Suppressor macrophage treated with lipopolysaccharide for 4 hours (primary cell): ENCODE measurements around the gene TCAF2.
"Not testable (repeated sequence)": the region's sequence is repeated elsewhere in the genome, so short reads cannot be mapped to it uniquely, and the experiment has no call there.

Experiments used
- DNase-seq: peaks from one replicate; pipeline ENCODE4 v3.0.0-alpha.2; 2020

The TCAF2 gene

DNA sequence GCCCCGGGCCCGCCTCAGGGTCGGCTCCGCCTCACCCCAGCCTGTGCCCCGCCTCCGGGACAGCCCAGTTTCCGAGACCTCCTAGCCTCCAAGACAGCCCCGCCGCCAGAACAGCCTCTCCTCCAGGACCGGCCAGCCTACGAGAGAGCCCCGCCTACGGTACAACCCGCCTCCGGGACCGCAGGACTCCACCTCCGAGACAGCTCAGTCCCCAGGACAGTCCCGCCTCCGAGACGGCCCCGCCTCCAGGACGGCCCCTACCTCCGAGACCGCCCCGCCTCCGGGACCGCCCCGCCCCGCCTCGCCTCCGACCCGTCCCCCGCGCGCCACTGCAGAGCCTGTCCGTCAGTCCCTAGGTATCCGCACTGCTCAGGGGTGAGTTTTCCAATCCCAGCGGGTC, at the start of gene TCAF2:
Gene TCAF2, plus strand, starts transcription at position 329 of the 400 bp plus-strand sequence.
- not testable (repeated sequence) for DNase-seq

GRCh38 chr7:143571501-143571900, 49.3 kb upstream of the TCAF2 start, which contains the start of gene CTAGE15:
Gene CTAGE15 (plus strand): TSS chr7:143571801. CDS start chr7:143571818, 17 bp downstream.
- not testable (repeated sequence) for DNase-seq

DNA sequence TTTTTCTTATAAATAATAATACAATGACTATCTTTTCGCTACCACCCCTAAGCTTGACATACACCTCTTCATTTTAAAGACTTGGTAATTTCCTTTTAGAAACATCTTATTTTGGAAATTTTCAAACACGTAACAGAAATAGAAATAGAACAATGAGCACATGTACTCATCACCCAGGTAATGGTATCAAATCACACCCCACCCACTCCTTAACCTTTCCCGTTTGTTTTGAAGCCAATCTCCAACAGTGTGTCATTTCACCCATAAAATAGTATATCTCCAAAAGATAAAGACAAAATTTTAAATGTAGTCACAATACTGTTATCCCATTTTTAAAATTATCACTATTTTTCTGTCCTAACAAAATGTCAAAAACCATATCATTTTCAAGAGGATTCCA, 32.6 kb upstream of the TCAF2 start:
- not testable (repeated sequence) for DNase-seq

GRCh38 chr7:143589897-143590296, 30.9 kb upstream of the TCAF2 start:
- not testable (repeated sequence) for DNase-seq

DNA sequence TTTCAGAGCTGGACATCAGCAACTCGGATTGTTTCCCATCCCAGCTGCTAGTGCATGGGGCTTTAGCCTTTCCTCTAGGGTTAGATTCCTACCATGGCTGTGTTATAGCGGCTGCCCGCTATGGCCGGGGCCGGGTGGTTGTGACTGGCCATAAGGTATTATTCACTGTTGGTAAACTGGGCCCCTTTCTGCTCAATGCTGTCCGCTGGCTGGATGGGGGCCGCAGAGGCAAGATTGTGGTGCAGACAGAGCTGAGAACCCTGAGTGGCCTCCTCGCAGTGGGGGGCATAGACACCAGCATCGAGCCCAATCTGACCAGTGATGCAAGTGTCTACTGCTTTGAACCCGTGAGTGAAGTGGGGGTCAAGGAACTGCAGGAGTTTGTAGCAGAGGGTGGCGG, 22.7 kb upstream of the TCAF2 start:
- DNase-seq, result not testable (repeated sequence)

GRCh38 chr7:143603549-143603948, 17.2 kb upstream of the TCAF2 start:
- DNase-seq, result not testable (repeated sequence)

GRCh38 chr7:143606088-143606487, 14.7 kb upstream of the TCAF2 start:
- not testable (repeated sequence) for DNase-seq

DNA sequence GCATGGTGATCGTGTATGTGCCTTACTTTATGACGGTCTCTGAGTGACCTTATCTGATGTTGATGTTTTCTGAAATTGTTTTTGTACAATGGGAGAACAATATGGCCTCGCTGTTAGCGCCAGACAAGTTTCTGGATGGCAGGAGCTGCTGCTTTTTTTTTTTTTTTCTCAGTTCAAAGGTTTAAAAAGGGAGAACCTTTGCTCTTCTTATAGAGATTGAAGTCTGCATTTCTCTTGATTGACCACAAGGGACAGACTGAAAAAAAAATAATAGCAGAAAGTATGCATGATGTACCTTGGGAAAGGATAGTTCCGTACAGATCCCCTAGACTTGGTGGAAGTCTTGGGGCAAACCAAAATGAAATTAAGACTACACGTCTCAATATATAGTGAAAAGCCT, 5.2 kb upstream of the TCAF2 start:
- not testable (repeated sequence) for DNase-seq

DNA sequence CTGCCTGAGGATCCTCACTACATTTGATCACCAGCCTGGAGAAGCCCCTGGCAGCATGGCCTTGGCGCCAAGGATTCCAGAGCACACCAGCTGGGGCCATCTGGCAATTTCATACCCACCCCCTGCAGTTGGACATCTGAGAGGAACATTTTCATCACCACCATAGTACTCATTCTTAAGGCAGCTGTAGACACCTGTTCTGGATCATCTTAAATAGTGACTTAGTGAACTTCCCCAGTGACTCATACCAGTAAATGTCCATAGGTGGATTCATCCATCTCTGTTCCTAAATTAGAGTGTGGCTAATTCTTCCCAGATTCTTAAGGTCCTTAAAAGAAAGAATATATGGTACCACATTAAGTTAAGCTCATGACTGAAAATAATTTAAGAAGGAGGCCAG, 3.6 kb upstream of the TCAF2 start:
- DNase-seq, result not testable (repeated sequence)

DNA sequence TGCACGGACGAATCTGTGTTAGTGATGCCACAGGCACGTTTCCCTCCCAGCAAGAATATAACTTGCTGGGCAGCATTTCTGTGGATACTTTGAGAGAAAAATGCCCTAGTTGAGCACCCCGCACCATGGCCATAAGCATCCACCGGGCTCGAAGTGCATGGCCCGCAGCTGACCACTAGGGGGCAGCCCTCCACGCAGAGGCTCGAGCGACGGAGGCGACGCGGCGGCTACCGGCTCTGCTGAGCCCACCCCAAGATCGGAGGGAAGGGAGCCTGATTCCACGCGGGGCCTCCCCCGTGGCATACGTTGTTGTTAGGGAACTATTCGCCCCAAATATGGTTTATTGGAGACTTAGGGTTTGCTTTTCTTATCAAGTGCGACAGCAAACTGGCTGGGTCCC, 716 bp upstream of the TCAF2 start:
- not testable (repeated sequence) for DNase-seq

- not testable (repeated sequence) for DNase-seq
Measured at GRCh38 chr7:143621175-143621574, 401 bp downstream of the TCAF2 start.

GRCh38 chr7:143622130-143622529, 1.4 kb downstream of the TCAF2 start:
- DNase-seq, result not testable (repeated sequence)

GRCh38 chr7:143630653-143631052, 9.9 kb downstream of the TCAF2 start:
- not testable (repeated sequence) for DNase-seq

DNA sequence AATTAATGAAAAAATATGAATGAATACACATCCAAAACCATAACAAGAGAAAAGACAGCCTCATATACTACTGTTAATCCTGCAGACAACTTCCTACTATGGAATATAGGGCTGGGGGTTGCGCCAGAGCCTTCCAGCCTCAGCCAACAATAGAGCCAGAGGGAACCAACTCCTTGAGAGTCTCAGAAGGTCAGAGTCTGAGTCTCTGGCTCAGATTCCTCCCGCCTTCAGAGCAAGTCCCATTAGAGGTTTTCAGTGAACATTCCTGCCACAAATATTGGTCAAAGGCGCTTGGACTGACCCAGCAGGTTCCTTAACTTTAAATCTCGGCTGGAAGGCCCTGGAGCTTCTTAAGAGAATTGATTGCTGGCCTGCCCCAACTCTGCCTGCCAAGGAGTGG, 11.7 kb downstream of the TCAF2 start:
- DNase-seq, result not testable (repeated sequence)

DNA sequence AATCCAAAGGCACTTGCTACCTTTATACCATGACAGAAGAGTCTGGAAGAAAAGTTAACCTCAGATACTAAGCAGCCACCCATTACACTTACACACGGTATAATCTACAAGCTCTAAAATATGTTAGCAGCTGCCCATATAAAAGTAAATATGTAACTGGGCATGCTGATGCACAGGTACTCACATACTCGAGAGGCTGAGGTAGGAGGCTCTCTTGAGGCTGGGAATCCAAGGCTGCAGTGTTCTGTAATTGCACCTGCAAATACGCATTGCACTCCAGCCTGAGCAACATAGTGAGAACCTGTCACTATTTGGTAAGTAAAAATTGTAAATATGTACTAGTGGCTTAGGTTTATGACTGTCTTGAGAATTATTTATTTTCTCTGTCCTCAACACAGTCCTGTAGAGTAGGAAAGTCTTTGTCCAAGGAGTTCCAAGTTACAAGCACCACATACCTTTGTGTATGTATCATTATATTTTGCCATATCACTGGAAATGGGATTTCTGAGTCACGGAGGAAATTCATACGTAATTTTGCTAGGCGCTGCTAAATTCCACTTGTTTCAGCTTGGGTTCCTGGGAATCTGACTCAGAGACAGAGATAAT, 12.3 kb downstream of the TCAF2 start:
- DNase-seq, result not testable (repeated sequence)

- not testable (repeated sequence) for DNase-seq
Measured at GRCh38 chr7:143635364-143636240, 14.8 kb downstream of the TCAF2 start.

DNA sequence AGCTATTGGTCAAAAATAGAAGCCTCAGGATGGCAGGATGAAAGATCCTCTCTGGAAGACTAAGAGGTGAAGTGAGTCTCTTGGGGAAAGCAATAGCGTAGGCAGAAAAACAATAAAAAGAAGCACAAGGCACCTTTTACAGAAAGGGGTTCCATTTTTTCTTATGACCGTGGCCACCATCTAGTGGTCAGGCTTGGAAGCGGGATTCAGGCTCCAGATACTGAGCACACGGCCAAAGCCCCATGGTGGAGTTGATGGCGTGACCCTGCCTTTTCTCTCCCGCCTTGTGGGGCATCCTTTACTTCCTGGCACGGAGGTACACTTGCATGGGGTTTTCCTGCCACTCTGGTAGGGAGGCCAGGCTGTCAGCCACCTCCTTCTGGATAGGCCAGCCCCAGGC, 18.6 kb downstream of the TCAF2 start:
- not testable (repeated sequence) for DNase-seq

- DNase-seq, result not testable (repeated sequence)
Measured at GRCh38 chr7:143640528-143641189, 19.9 kb downstream of the TCAF2 start.

GRCh38 chr7:143646598-143646997, 25.8 kb downstream of the TCAF2 start:
- DNase-seq, result not testable (repeated sequence)

- not testable (repeated sequence) for DNase-seq
Measured at GRCh38 chr7:143649902-143650301, 29.1 kb downstream of the TCAF2 start.

DNA sequence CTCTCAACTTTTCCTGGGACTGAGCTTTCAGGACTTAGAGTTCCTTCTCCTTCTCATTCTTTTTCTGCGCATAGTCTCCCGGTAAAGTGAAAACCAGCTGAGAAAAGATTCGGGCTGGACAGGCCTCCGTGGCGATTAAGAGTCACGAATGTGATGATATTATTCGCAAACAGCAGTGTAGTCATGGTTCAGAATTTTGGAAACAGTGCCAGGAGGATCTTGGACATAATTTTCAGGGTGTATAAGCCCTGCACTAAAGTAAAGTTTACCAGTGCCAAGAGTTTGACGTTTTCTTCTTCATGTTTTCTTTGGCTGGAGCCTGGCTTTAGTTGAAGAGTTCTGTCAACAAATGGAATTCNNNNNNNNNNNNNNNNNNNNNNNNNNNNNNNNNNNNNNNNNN, 29.7 kb downstream of the TCAF2 start:
- not testable (repeated sequence) for DNase-seq
